ENCODE measurements around the gene SLC26A11. TPM values are rescaled to one million over a fixed set of nuclear protein-coding genes. Genes with fewer than 3 reads are reported as not detected.
"Not testable (repeated sequence)": the region's sequence is repeated elsewhere in the genome, so short reads cannot be mapped to it uniquely, and the experiment has no call there.

The SLC26A11 gene
- total RNA-seq, 1 donor, result 12.7 TPM

- no peaks in the 10 kb centered on the region for H3K9me3 ChIP-seq (ENCODE audit: low read depth, low read length)
- no peaks in the 10 kb centered on the region for H3K79me2 ChIP-seq (ENCODE audit: insufficient read depth, low read length)
- peaks cover 2% of the 10 kb centered on the region for H3K4me1 ChIP-seq (ENCODE audit: insufficient read depth, low read length)
- no peak overlapping the region for H3K4me3 ChIP-seq (ENCODE audit: insufficient read depth, low read length)
- H3K27me3 ChIP-seq (ENCODE audit: insufficient read depth, low read length), result peaks cover 9% of the 10 kb centered on the region
- H3K4me2 ChIP-seq (ENCODE audit: insufficient read depth, low read length), result no peak overlapping the region
- TF ChIP-seq, protein P1, sequence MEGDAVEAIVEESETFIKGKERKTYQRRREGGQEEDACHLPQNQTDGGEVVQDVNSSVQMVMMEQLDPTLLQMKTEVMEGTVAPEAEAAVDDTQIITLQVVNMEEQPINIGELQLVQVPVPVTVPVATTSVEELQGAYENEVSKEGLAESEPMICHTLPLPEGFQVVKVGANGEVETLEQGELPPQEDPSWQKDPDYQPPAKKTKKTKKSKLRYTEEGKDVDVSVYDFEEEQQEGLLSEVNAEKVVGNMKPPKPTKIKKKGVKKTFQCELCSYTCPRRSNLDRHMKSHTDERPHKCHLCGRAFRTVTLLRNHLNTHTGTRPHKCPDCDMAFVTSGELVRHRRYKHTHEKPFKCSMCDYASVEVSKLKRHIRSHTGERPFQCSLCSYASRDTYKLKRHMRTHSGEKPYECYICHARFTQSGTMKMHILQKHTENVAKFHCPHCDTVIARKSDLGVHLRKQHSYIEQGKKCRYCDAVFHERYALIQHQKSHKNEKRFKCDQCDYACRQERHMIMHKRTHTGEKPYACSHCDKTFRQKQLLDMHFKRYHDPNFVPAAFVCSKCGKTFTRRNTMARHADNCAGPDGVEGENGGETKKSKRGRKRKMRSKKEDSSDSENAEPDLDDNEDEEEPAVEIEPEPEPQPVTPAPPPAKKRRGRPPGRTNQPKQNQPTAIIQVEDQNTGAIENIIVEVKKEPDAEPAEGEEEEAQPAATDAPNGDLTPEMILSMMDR (IDR thresholded peaks at IDR 0.05; ENCODE audit: extremely low read depth, low read depth, low read length), result peak; percentile 87
- no peaks in the 10 kb centered on the region for H4K20me1 ChIP-seq (ENCODE audit: insufficient read depth, low read length)
- H2AFZ ChIP-seq (ENCODE audit: low read length), result no peak overlapping the region
- no peaks in the 10 kb centered on the region for H3K36me3 ChIP-seq (ENCODE audit: insufficient read depth, low read length)
- H3K27ac ChIP-seq (ENCODE audit: low read depth, low read length), result no peak overlapping the region
- DNase-seq (ENCODE audit: insufficient read length, low spot score, missing footprints), result peak; percentile 94
Measured at GRCh38 chr17:80195671-80196529, 24.3 kb upstream of the SLC26A11 start.

- no peak for DNase-seq (ENCODE audit: insufficient read length, low spot score, missing footprints)
- Histone ChIP-seq H3K4me3 (ENCODE audit: insufficient read depth, low read length) (no peak overlapping the region), H3K36me3 (ENCODE audit: insufficient read depth, low read length) (no peaks in the 10 kb centered on the region), H3K27me3 (ENCODE audit: insufficient read depth, low read length) (peaks cover 3% of the 10 kb centered on the region), H3K4me2 (ENCODE audit: insufficient read depth, low read length) (no peak overlapping the region), H3K27ac (ENCODE audit: low read depth, low read length) (no peak overlapping the region), H3K9me3 (ENCODE audit: low read depth, low read length) (no peaks in the 10 kb centered on the region), H2AFZ (ENCODE audit: low read length) (no peak overlapping the region), H3K4me1 (ENCODE audit: insufficient read depth, low read length) (peaks cover 2% of the 10 kb centered on the region), H3K79me2 (ENCODE audit: insufficient read depth, low read length) (no peaks in the 10 kb centered on the region), H4K20me1 (ENCODE audit: insufficient read depth, low read length) (no peaks in the 10 kb centered on the region)
- TF ChIP-seq, protein P1 (IDR thresholded peaks at IDR 0.05; ENCODE audit: extremely low read depth, low read depth, low read length), result no peak
Measured at GRCh38 chr17:80196652-80197051, 23.6 kb upstream of the SLC26A11 start.

DNA sequence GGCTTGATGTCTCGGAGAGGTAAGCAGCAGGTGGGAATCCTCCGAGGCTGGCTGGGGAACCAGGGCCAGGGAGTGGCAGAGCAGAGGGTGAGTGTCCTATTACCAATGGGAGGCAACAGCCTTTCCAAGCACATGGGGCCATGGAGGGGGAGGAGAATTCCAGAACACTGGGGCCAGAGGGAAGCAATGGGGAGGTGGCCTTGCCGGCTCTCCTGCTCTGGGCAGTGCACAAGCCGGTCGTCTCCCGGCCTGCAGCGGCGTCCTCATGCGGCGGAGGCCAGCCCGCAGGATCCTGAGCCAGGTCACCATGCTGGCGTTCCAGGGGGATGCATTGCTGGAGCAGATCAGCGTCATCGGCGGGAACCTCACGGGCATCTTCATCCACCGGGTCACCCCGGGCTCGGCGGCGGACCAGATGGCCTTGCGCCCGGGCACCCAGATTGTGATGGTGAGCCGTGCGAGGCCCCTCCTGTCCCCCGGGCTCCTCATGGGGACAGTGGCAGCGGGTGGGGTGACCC is 22.0 kb upstream of the SLC26A11 start:
- Histone ChIP-seq H3K36me3 (ENCODE audit: insufficient read depth, low read length) (no peaks in the 10 kb centered on the region), H3K4me3 (ENCODE audit: insufficient read depth, low read length) (no peak overlapping the region), H3K4me1 (ENCODE audit: insufficient read depth, low read length) (no peaks in the 10 kb centered on the region), H2AFZ (ENCODE audit: low read length) (no peak overlapping the region), H3K27ac (ENCODE audit: low read depth, low read length) (no peak overlapping the region), H3K27me3 (ENCODE audit: insufficient read depth, low read length) (peaks cover 3% of the 10 kb centered on the region), H4K20me1 (ENCODE audit: insufficient read depth, low read length) (no peaks in the 10 kb centered on the region), H3K4me2 (ENCODE audit: insufficient read depth, low read length) (no peak overlapping the region), H3K9me3 (ENCODE audit: low read depth, low read length) (no peaks in the 10 kb centered on the region), H3K79me2 (ENCODE audit: insufficient read depth, low read length) (no peaks in the 10 kb centered on the region)
- DNase-seq (ENCODE audit: insufficient read length, low spot score, missing footprints), result no peak
- TF ChIP-seq, protein P1 (IDR thresholded peaks at IDR 0.05; ENCODE audit: extremely low read depth, low read depth, low read length), result no peak

- H3K36me3 ChIP-seq (ENCODE audit: insufficient read depth, low read length); H2AFZ ChIP-seq (ENCODE audit: low read length); H3K9me3 ChIP-seq (ENCODE audit: low read depth, low read length); H3K27ac ChIP-seq (ENCODE audit: low read depth, low read length); H3K4me3 ChIP-seq (ENCODE audit: insufficient read depth, low read length); H3K79me2 ChIP-seq (ENCODE audit: insufficient read depth, low read length); H3K27me3 ChIP-seq (ENCODE audit: insufficient read depth, low read length); H4K20me1 ChIP-seq (ENCODE audit: insufficient read depth, low read length); H3K4me1 ChIP-seq (ENCODE audit: insufficient read depth, low read length); H3K4me2 ChIP-seq (ENCODE audit: insufficient read depth, low read length); DNase-seq (ENCODE audit: insufficient read length, low spot score, missing footprints): not testable (repeated sequence)
Measured at GRCh38 chr17:80199295-80199694, 20.9 kb upstream of the SLC26A11 start.
